ENCODE data around the gene DIPK1A. TPM values are rescaled to one million over a fixed set of nuclear protein-coding genes. Genes with fewer than 3 reads are reported as not detected.

DIPK1A gene
- total RNA-seq, 2 donors from 2014 or later = 8.4 to 9.3 TPM

DNA sequence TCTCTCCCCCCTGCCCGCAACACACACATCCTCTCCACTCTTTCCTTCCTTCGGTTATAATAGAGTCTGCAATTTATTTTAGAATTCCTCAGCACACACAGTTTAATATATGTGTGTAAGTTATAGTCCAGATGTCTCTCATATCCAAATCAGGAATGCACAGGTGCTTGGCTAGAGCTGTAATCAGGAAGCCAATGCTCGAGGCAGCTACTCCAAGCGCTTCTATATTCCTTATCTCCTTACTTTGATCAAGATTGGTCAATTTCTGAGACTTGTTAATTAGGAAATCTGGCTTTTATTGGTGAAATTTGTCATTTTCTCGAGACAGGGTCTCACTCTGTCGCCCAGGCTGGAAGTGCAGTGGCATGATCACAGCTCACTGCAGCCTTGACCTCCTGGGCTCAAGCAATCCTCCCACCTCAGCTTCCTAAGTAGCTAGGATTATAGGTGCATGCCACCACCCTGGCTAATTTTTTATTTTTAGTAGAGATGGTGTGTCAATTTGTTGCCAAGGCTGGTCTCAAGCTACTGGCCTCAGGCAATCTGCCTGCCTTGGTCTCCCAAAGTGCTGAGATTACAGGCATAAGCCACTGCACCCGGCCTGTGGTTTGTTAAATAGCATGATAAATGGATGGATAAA, 101.7 kb downstream of the DIPK1A start:
- Mint-ChIP-seq H3K27me3 (ENCODE audit: low read depth) (no peaks in the 10 kb centered on the region), H3K27ac (peak overlapping the region; percentile 0), H3K4me1 (ENCODE audit: low read depth) (peaks cover 21% of the 10 kb centered on the region), H3K4me3 (peak overlapping the region; percentile 72 to 81), H3K9me3 (no peaks in the 10 kb centered on the region), H3K36me3 (ENCODE audit: insufficient read depth in 2 of 2) (peaks cover 2 to 7% of the 10 kb centered on the region in 2 donors)
- DNase-seq (no peak), ATAC-seq (replicated peaks in 1 of 2) (peak in 1 of 2 donors; percentile 27)

DNA sequence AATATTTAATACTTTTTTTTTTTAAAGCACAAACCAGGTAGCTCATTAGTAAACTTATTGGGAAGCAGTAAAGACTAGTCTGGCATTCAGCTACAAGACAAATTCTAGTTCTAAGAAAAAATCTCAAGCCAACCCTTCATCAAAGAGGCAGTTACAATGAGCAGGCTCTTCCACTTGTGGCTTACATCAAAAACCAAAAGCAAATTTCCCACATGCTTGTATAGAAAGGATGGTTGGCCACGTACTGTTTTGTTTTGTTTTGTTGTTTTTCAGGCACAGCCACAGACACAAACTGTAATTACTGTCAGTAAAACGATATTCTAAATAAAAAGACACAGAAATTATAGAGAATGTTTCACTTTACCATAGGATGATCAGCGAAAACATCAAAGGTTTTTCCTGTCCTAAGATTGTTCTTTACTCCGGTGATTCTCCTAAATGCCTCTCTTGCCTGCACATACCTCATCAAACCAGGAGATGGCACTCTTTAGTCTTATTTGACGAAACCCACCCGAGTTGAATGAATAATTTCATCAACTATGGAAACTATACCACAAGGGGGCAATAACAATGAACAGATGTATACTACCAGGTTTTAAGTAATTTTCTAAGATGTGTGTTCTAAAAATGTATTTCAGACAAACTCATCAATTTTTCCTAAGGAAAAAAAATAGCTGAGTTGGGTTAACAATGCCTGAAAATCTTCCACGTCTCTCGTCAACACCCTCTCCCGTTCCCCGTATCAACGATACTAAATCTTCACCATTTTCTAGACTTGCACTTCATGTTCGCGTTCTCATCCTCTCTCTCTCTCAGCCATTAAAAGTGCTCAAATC, 102.5 kb downstream of the DIPK1A start:
- no peaks in the 10 kb centered on the region for H3K9me3 Mint-ChIP-seq
- DNase-seq (peak; percentile 52 to 58), ATAC-seq (replicated peaks in 1 of 2) (peak; percentile 85 to 88)
- peaks cover 27% of the 10 kb centered on the region for H3K4me1 Mint-ChIP-seq (ENCODE audit: low read depth)
- peaks cover 2 to 8% of the 10 kb centered on the region in 2 donors for H3K36me3 Mint-ChIP-seq (ENCODE audit: insufficient read depth in 2 of 2)
- peak overlapping the region; percentile 0 for H3K27ac Mint-ChIP-seq
- no peaks in the 10 kb centered on the region for H3K27me3 Mint-ChIP-seq (ENCODE audit: low read depth)
- H3K4me3 Mint-ChIP-seq = peak overlapping the region; percentile 72 to 81

DNA sequence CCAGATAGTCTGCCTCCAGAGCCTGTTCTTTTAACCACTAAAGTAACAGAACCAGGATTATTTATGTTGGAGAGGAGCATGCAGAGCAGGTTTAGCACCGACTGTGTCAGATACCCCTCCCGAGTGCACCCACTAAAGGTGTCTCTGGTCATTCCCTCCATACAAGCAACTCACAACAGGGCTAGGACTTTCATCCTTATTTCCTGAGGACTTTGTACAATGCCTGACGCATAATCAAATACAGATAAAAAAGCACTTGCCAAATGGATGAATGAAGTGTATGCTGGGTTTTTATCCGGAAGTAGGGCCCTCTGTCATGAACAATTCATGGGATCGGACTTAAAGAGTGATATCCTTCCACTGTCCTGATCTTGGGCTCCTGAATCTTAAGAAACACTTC, 103.4 kb downstream of the DIPK1A start:
- no peak for ATAC-seq (replicated peaks in 1 of 2)
- Mint-ChIP-seq H3K4me1 (ENCODE audit: low read depth) (peaks cover 28% of the 10 kb centered on the region), H3K27me3 (ENCODE audit: low read depth) (no peaks in the 10 kb centered on the region), H3K27ac (no peak overlapping the region), H3K9me3 (no peaks in the 10 kb centered on the region), H3K4me3 (no peak overlapping the region), H3K36me3 (ENCODE audit: insufficient read depth in 2 of 2) (peaks cover 2 to 8% of the 10 kb centered on the region in 2 donors)
- DNase-seq = no peak

DNA sequence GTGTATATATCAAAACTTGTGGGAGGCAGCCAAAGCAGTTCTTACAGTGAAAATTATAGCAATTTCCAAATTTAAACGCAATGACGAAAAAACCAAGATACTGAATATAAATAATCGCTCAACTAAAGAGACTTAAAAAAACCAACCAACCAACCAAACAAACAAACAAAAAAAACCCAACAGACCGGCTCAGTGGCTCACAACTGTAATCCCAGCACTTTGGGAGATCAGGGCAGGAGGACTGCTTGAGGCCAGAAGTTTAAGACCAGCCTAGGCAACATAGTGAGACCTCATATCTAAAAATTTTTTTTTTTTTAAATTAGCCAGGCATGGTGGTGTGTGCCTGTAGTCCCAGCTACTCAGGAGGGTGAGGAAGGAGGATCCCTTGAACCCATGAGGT, 106.0 kb downstream of the DIPK1A start:
- no peak overlapping the region for H3K4me3 Mint-ChIP-seq
- no peaks in the 10 kb centered on the region for H3K9me3 Mint-ChIP-seq
- H3K36me3 Mint-ChIP-seq (ENCODE audit: insufficient read depth in 2 of 2) = peaks cover 2 to 8% of the 10 kb centered on the region in 2 donors
- DNase-seq (no peak), ATAC-seq (replicated peaks in 1 of 2) (no peak)
- no peak overlapping the region for H3K27ac Mint-ChIP-seq
- H3K27me3 Mint-ChIP-seq (ENCODE audit: low read depth) = no peaks in the 10 kb centered on the region
- peaks cover 37% of the 10 kb centered on the region for H3K4me1 Mint-ChIP-seq (ENCODE audit: low read depth)

DNA sequence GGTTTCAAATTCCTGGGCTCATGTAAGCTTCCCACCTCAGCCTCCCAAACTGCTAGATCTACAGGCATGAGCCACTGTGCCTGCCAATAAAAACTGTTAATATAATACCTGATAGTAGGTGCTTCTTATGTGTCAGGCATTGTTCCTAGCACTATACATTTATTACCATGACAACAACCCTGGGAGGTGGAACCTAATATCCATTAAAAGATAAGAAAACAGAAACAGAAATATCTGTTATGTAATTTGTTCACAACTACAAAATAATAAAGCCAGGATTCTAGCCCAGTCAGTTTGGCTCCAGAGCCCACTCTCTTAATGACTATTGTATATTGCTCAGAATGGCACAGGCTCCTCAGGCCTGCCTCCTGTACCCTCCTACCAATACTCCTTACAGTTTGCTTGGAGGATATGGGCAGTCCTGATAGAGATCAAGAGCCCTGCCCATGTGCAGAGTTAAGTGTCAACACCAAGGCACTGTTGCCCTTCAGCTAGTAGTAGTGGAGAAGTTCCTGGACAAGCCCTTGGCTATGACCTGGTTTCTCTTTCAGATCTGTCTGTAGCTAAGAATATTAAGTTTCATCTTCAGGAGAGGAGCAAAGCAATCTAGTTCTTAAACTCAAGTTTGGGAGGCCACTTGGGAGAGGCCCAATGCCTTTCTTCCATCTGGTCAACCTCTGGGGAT, 107.0 kb downstream of the DIPK1A start:
- H3K4me1 Mint-ChIP-seq (ENCODE audit: low read depth) = peaks cover 28% of the 10 kb centered on the region
- peaks cover 5 to 11% of the 10 kb centered on the region in 2 donors for H3K36me3 Mint-ChIP-seq (ENCODE audit: insufficient read depth in 2 of 2)
- DNase-seq (no peak), ATAC-seq (replicated peaks in 1 of 2) (no peak)
- H3K9me3 Mint-ChIP-seq = no peaks in the 10 kb centered on the region
- no peaks in the 10 kb centered on the region for H3K27me3 Mint-ChIP-seq (ENCODE audit: low read depth)
- H3K27ac Mint-ChIP-seq = no peak overlapping the region
- no peak overlapping the region for H3K4me3 Mint-ChIP-seq

DNA sequence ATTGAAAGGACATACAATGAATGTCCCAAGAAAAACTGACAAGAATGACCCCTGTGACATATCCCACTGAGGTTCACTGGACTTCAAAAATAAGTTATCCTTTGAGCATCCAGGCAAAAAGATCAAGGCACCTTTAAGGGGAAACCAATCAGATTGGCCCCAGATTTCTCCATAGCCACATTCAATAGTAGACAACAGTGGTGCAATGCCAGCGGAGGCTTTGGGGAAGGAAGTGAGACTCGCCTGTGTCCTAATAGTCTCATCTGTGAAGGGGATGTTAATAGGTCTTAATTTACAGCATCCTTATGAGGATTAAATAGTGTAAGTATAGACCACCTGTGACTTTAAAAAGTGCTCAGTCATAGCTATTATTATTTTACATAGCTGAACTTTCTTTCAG, 108.0 kb downstream of the DIPK1A start:
- H3K27me3 Mint-ChIP-seq (ENCODE audit: low read depth) = no peaks in the 10 kb centered on the region
- no peak overlapping the region for H3K4me3 Mint-ChIP-seq

DNA sequence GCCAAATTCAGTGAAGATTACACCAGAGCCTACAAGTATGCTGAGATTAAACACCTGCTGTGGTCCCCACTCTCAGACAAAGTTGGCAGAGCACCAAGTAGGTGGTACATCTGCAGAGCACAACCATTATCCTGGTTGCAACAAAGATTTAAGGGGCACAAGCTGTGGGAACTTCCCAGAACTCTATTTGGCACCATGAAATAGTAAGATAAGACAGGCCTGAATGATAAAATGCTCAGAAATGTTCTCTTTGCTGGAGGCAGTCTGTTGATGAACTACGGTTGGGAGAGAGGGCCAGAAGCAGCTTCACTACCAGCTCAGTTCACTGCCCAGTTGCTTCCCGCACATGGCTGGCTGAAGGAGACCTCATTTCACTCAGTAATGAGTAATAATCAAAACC, 109.5 kb downstream of the DIPK1A start:
- H3K4me3 Mint-ChIP-seq = no peak overlapping the region
- H3K4me1 Mint-ChIP-seq (ENCODE audit: low read depth) = peaks cover 20% of the 10 kb centered on the region
- H3K27me3 Mint-ChIP-seq (ENCODE audit: low read depth) = no peaks in the 10 kb centered on the region
- ATAC-seq (replicated peaks in 1 of 2) (no peak), DNase-seq (no peak)
- no peaks in the 10 kb centered on the region for H3K9me3 Mint-ChIP-seq
- peaks cover 5 to 11% of the 10 kb centered on the region in 2 donors for H3K36me3 Mint-ChIP-seq (ENCODE audit: insufficient read depth in 2 of 2)
- H3K27ac Mint-ChIP-seq = no peak overlapping the region

More for the DNA sequence above, 108.0 kb downstream of the DIPK1A start:
- ATAC-seq (replicated peaks in 1 of 2) = no peak
- H3K36me3 Mint-ChIP-seq (ENCODE audit: insufficient read depth in 2 of 2) = peaks cover 5 to 11% of the 10 kb centered on the region in 2 donors
- peaks cover 20% of the 10 kb centered on the region for H3K4me1 Mint-ChIP-seq (ENCODE audit: low read depth)
- no peaks in the 10 kb centered on the region for H3K9me3 Mint-ChIP-seq
- H3K27ac Mint-ChIP-seq = no peak overlapping the region
- DNase-seq = no peak

DNA sequence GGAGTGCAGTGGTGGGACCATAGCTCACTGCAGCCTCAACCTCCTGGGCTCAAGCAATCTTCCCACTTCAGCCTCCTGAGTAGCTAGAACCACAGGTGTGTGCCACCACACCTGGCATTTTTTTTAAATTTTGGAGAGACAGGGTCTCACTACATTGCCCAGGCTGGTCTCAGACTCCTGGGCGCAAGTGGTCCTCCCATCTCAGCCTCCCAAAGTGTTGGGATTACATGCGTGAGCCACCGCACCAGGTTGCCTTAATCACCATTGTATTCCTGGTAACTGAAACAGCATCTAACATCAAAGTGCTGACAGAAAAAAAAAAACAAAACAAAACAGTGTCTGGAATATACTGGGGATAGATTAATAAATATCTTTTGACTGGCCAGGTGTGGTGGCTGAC, 111.2 kb downstream of the DIPK1A start:
- H3K4me1 Mint-ChIP-seq (ENCODE audit: low read depth) = peaks cover 20% of the 10 kb centered on the region
- no peaks in the 10 kb centered on the region for H3K9me3 Mint-ChIP-seq
- no peaks in the 10 kb centered on the region for H3K27me3 Mint-ChIP-seq (ENCODE audit: low read depth)
- H3K36me3 Mint-ChIP-seq (ENCODE audit: insufficient read depth in 2 of 2) = peaks cover 3 to 8% of the 10 kb centered on the region in 2 donors
- no peak overlapping the region for H3K27ac Mint-ChIP-seq
- DNase-seq (no peak), ATAC-seq (replicated peaks in 1 of 2) (no peak)
- H3K4me3 Mint-ChIP-seq = no peak overlapping the region

DNA sequence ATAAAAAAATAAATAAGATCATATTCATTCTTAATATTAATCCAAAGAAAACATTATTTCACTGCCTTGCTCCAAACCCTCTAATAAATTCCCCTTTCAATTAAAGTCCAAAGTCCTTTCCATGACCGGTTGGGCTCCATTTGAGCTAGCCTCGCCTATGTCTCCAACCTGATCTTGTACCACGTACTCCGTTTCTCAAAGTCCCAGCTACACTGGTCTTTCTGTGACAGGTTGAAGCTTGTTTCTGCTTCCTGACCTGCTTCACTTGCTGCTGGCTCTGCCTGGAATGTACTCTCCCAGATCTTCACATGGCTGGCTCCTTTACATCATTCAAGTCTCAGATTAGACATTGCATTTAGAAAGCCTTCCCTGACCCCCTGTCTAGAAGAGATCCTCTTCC, 113.1 kb downstream of the DIPK1A start:
- no peaks in the 10 kb centered on the region for H3K27me3 Mint-ChIP-seq (ENCODE audit: low read depth)
- H3K4me3 Mint-ChIP-seq = no peak overlapping the region
- ATAC-seq (replicated peaks in 1 of 2) (peak in 1 of 2 donors; percentile 16), DNase-seq (no peak)
- peaks cover 10% of the 10 kb centered on the region for H3K4me1 Mint-ChIP-seq (ENCODE audit: low read depth)
- H3K27ac Mint-ChIP-seq = no peak overlapping the region
- no peaks in the 10 kb centered on the region for H3K9me3 Mint-ChIP-seq
- H3K36me3 Mint-ChIP-seq (ENCODE audit: insufficient read depth in 2 of 2) = peaks cover 4 to 11% of the 10 kb centered on the region in 2 donors

DNA sequence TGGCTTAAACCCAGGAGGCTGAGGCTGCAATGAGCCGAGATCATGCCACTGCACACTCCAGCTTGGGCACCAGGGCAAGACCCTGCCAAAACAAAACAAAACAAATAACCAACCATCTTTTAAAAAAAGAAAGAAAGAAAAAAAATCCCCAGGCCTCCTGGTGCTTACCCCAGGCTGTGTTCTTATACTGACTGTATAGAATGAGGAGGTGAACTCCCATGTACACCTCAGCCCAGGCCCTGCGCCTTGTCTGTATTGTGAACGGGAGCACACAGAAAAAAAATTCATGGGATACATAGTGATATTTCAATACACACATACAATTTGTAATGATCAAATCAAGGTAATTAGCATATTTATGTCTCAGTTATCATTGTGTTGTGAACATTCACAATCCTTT, 115.4 kb downstream of the DIPK1A start:
- Mint-ChIP-seq H3K36me3 (ENCODE audit: insufficient read depth in 2 of 2) (peaks cover 8 to 26% of the 10 kb centered on the region in 2 donors), H3K4me3 (no peak overlapping the region), H3K4me1 (ENCODE audit: low read depth) (no peaks in the 10 kb centered on the region), H3K9me3 (no peaks in the 10 kb centered on the region), H3K27me3 (ENCODE audit: low read depth) (no peaks in the 10 kb centered on the region), H3K27ac (no peak overlapping the region)
- peak in 1 of 2 donors; percentile 45 for ATAC-seq (replicated peaks in 1 of 2)
- no peak for DNase-seq

DNA sequence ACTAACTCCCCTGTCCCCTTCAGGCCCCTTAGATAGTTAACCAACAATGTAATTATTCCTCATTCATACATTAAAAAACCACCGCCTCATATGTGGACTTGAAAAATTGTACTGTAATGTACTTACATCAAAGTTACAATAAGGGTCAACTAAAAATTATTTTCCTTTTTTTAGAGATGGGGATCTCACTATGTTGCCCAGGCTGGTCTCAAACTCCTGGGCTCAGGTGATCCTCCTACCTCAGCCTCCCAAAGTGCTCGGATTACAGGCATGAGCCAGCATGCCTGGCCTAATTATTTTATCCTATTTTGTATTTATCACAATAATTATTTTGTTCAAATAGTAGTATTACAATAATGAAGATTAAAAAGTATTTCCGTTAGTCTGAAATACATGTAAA, 116.8 kb downstream of the DIPK1A start:
- ATAC-seq (replicated peaks in 1 of 2) (no peak), DNase-seq (no peak)
- H3K36me3 Mint-ChIP-seq (ENCODE audit: insufficient read depth in 2 of 2) = peaks cover 9 to 33% of the 10 kb centered on the region in 2 donors
- no peaks in the 10 kb centered on the region for H3K27me3 Mint-ChIP-seq (ENCODE audit: low read depth)
- H3K4me3 Mint-ChIP-seq = no peak overlapping the region
- H3K4me1 Mint-ChIP-seq (ENCODE audit: low read depth) = peaks cover 10% of the 10 kb centered on the region
- no peaks in the 10 kb centered on the region for H3K9me3 Mint-ChIP-seq
- H3K27ac Mint-ChIP-seq = no peak overlapping the region

DNA sequence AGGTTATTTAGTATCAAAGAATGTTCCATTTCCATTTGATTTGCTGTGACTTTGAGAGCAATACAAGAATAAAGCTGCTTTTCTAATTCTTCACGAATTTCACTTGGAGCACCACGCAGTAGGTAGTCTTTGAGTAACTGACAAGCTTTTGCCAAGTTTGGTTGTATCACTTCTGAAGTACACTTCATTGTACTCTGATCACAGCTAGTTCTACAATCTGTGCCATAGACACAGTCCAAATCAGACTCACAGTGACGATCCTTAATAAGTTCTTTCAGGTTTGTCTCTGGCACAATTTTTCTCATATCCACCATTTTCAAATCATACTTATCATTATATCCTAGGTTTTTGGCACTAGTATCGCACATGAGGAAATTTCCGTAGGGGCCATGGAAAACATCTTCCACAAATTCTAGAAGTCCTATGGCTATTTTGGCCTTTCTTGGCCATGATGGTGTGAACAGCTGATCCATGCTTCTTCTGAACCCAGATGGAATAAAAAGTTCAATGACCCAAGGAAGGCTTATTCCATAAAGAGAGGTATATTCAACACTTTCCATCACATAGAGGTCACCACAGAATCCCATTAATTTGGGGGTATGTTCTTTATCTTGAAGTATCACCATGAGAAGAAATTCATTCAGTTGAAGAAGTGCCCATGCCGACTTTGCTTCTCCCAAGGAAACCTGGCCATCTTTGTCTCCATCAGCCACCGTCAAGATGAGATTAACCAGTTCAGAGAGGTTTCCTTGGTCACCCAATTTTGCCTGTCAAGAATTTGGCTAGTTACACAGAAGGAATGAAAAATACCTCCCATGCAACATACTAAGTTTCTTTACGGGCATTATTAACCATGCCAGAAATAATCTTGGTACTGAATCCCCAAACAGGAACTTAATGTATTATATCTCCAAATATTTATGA, 117.6 kb downstream of the DIPK1A start:
- peaks cover 17% of the 10 kb centered on the region for H3K4me1 Mint-ChIP-seq (ENCODE audit: low read depth)
- H3K27me3 Mint-ChIP-seq (ENCODE audit: low read depth) = no peaks in the 10 kb centered on the region
- DNase-seq (no peak), ATAC-seq (replicated peaks in 1 of 2) (no peak)
- H3K36me3 Mint-ChIP-seq (ENCODE audit: insufficient read depth in 2 of 2) = peaks cover 10 to 40% of the 10 kb centered on the region in 2 donors
- H3K4me3 Mint-ChIP-seq = no peak overlapping the region
- peak overlapping the region; percentile 44 for H3K27ac Mint-ChIP-seq
- H3K9me3 Mint-ChIP-seq = no peaks in the 10 kb centered on the region

Data from activated T-cell treated with anti-CD3 and anti-CD28 coated beads, Interleukin-2, amount 50 U/mL, for 72 hours (primary cell).